ENCODE results near the gene MGLL. TPM values are rescaled to one million over a fixed set of nuclear protein-coding genes. Genes with fewer than 3 reads are reported as not detected.

MGLL gene
- total RNA-seq, 1 experiment from 2014 or later, result 12.6 TPM

GRCh38 chr3:127714866-127715265 is 107.4 kb downstream of the MGLL start:
- no peaks in the 10 kb centered on the region for H3K9me3 Mint-ChIP-seq (ENCODE audit: unreplicated experiment)
- POLR2A ChIA-PET, result no interaction called here
- CTCF ChIA-PET, result interaction anchor here (1.2 kb wide), 1 partner anchor 19 kb away, joined by 3 read pairs; no protein-coding TSS in a partner anchor
- H3K27me3 Mint-ChIP-seq (ENCODE audit: insufficient read depth, unreplicated experiment), result no peaks in the 10 kb centered on the region
- DNase-seq (ENCODE audit: unreplicated experiment), result no peak
- no peaks in the 10 kb centered on the region for H3K36me3 Mint-ChIP-seq (ENCODE audit: insufficient read depth, unreplicated experiment)
- no TSS peak for BruUV-seq (replicated peaks)
- intact Hi-C loops (cut with micrococcal nuclease), result no loop called here
- no peak overlapping the region for H3K4me3 Mint-ChIP-seq (ENCODE audit: unreplicated experiment)
- peaks cover 7% of the 10 kb centered on the region for H3K4me1 Mint-ChIP-seq (ENCODE audit: insufficient read depth, unreplicated experiment)
- no peak for TF ChIP-seq CTCF (IDR thresholded peaks at IDR 0.05; ENCODE audit: unreplicated experiment)
- no peak overlapping the region for H3K27ac Mint-ChIP-seq (ENCODE audit: low read depth, unreplicated experiment)

- intact Hi-C loops (cut with micrococcal nuclease), result no loop called here
- Mint-ChIP-seq H3K4me1 (ENCODE audit: insufficient read depth, unreplicated experiment) (peaks cover 7% of the 10 kb centered on the region), H3K4me3 (ENCODE audit: unreplicated experiment) (no peak overlapping the region), H3K9me3 (ENCODE audit: unreplicated experiment) (no peaks in the 10 kb centered on the region), H3K27me3 (ENCODE audit: insufficient read depth, unreplicated experiment) (no peaks in the 10 kb centered on the region), H3K36me3 (ENCODE audit: insufficient read depth, unreplicated experiment) (no peaks in the 10 kb centered on the region), H3K27ac (ENCODE audit: low read depth, unreplicated experiment) (no peak overlapping the region)
- no peak for DNase-seq (ENCODE audit: unreplicated experiment)
- ChIA-PET CTCF (interaction anchor here (0.6 to 1.2 kb wide), 2 partner anchors 15 to 18 kb away, joined by 3 read pairs; no protein-coding TSS in a partner anchor), POLR2A (no interaction called here)
- TF ChIP-seq CTCF (IDR thresholded peaks at IDR 0.05; ENCODE audit: unreplicated experiment), result no peak
- no TSS peak for BruUV-seq (replicated peaks)
Observed at GRCh38 chr3:127714125-127714571, 108.2 kb downstream of the MGLL start.

GRCh38 chr3:127712881-127713771 is 109.2 kb downstream of the MGLL start:
- Mint-ChIP-seq H3K9me3 (ENCODE audit: unreplicated experiment) (no peaks in the 10 kb centered on the region), H3K27me3 (ENCODE audit: insufficient read depth, unreplicated experiment) (no peaks in the 10 kb centered on the region), H3K27ac (ENCODE audit: low read depth, unreplicated experiment) (no peak overlapping the region), H3K4me3 (ENCODE audit: unreplicated experiment) (no peak overlapping the region), H3K4me1 (ENCODE audit: insufficient read depth, unreplicated experiment) (peaks cover 7% of the 10 kb centered on the region), H3K36me3 (ENCODE audit: insufficient read depth, unreplicated experiment) (no peaks in the 10 kb centered on the region)
- intact Hi-C loops (cut with micrococcal nuclease), result no loop called here
- TF ChIP-seq CTCF (IDR thresholded peaks at IDR 0.05; ENCODE audit: unreplicated experiment), result no peak
- CTCF ChIA-PET, result interaction anchor here (0.6 kb wide), 2 partner anchors 38 to 66 kb away, joined by 3 to 4 read pairs; no protein-coding TSS in a partner anchor
- no peak for DNase-seq (ENCODE audit: unreplicated experiment)
- POLR2A ChIA-PET, result interaction anchor here (0.6 kb wide), 1 partner anchor 1856 kb away, joined by 3 read pairs; no protein-coding TSS in a partner anchor
- no TSS peak for BruUV-seq (replicated peaks)

DNA sequence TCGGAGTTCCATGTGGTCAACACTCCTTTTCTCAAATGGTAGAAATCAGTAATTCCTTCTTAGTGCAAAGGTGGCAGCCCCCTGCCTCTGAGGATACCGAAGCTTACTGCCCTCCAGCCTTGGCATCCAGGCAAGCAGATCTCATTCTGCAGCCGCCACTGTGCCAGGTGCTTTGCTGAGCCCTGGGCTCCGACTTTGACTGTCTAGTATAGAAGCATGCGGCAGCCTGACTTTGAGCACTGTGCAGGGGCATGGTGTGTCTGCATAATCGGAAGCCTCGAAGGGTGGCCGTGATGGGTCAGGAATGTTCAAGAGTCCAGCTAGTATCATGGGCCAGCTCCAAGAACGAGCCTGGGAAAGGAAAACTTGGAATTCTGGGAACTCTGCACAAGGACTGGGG is 109.9 kb downstream of the MGLL start:
- no TSS peak for BruUV-seq (replicated peaks)
- no peak overlapping the region for H3K4me3 Mint-ChIP-seq (ENCODE audit: unreplicated experiment)
- peaks cover 7% of the 10 kb centered on the region for H3K4me1 Mint-ChIP-seq (ENCODE audit: insufficient read depth, unreplicated experiment)
- ChIA-PET CTCF (no interaction called here), POLR2A (no interaction called here)
- TF ChIP-seq CTCF (IDR thresholded peaks at IDR 0.05; ENCODE audit: unreplicated experiment), result no peak
- H3K27ac Mint-ChIP-seq (ENCODE audit: low read depth, unreplicated experiment), result no peak overlapping the region
- no peaks in the 10 kb centered on the region for H3K27me3 Mint-ChIP-seq (ENCODE audit: insufficient read depth, unreplicated experiment)
- H3K9me3 Mint-ChIP-seq (ENCODE audit: unreplicated experiment), result no peaks in the 10 kb centered on the region
- no peaks in the 10 kb centered on the region for H3K36me3 Mint-ChIP-seq (ENCODE audit: insufficient read depth, unreplicated experiment)
- intact Hi-C loops (cut with micrococcal nuclease), result no loop called here
- no peak for DNase-seq (ENCODE audit: unreplicated experiment)

Data from MCF 10A (cell line).